CD8-positive, alpha-beta memory T cell (primary cell): Measurements from ENCODE around the gene NTPCR. TPM values are rescaled to one million over a fixed set of nuclear protein-coding genes. Genes with fewer than 3 reads are reported as not detected.

Experiments
- CTCF ChIA-PET: fragments of 350-600 bp; sonication (Branson Sonifier 250); formaldehyde crosslinking; loops from one replicate; lab custom pipeline; 2021; ENCODE audit warnings: antibody characterized with exemption; lab: Charles Lee
- POLR2A ChIA-PET: fragments of 350-600 bp; sonication (Branson Sonifier 250); formaldehyde crosslinking; loops from one replicate; lab custom pipeline; 2021; ENCODE audit warnings: antibody characterized with exemption; lab: Charles Lee
- DNase-seq, 5 donors: peaks; one replicate each; pipeline versions ENCODE4 v3.0.0 to v3.0.0-alpha.2; 2020 to 2022; ENCODE audit warnings: mixed read lengths in 1 of 5
- H3K27ac ChIP-seq: one replicate; pipeline ENCODE4 v1.7.0; 2013; ENCODE audit warnings: low read depth, mild to moderate bottlenecking, low read length, moderate library complexity
- H3K27me3 ChIP-seq: 2 replicates; pipeline ENCODE4 v1.7.0; 2013; ENCODE audit warnings: low read length, mild to moderate bottlenecking; ENCODE audit not compliant: insufficient read depth, poor library complexity, severe bottlenecking
- H3K36me3 ChIP-seq: 2 replicates; pipeline ENCODE4 v1.7.0; 2013; ENCODE audit warnings: mild to moderate bottlenecking, low read length, moderate library complexity; ENCODE audit not compliant: insufficient read depth
- H3K4me1 ChIP-seq: 2 replicates; pipeline ENCODE4 v1.7.0; 2013; ENCODE audit warnings: mild to moderate bottlenecking, low read length, moderate library complexity; ENCODE audit not compliant: insufficient read depth
- H3K4me3 ChIP-seq: 2 replicates; pipeline ENCODE4 v1.7.0; 2013; ENCODE audit warnings: mild to moderate bottlenecking, low read length
- H3K9me3 ChIP-seq: 2 replicates; pipeline ENCODE4 v1.7.0; 2013; ENCODE audit warnings: mild to moderate bottlenecking, low read length
- H3K27ac Mint-ChIP-seq, 8 donors: one replicate each; pipeline ENCODE4 v1.8.0; 2020 to 2021; ENCODE audit warnings: mixed read lengths in 8 of 8, mild to moderate bottlenecking in 6 of 8, inconsistent platforms in 3 of 8, moderate library complexity in 3 of 8
- H3K27me3 Mint-ChIP-seq, 2 donors: one replicate each; pipeline ENCODE4 v1.8.0; 2020 to 2021; ENCODE audit warnings: mixed read lengths in 2 of 2, mild to moderate bottlenecking in 1 of 2, moderate library complexity in 1 of 2
- H3K36me3 Mint-ChIP-seq, 3 donors: one replicate each; pipeline ENCODE4 v1.8.0; 2020 to 2021; ENCODE audit warnings: mixed read lengths in 3 of 3, inconsistent platforms in 1 of 3, mild to moderate bottlenecking in 1 of 3
- H3K4me1 Mint-ChIP-seq, 3 donors: one replicate each; pipeline ENCODE4 v1.8.0; 2020 to 2021; ENCODE audit warnings: mixed read lengths in 3 of 3, inconsistent platforms in 1 of 3, mild to moderate bottlenecking in 1 of 3
- H3K4me3 Mint-ChIP-seq, 7 donors: one replicate each; pipeline ENCODE4 v1.8.0; 2020 to 2021; ENCODE audit warnings: mixed read lengths in 7 of 7, mild to moderate bottlenecking in 6 of 7, moderate library complexity in 4 of 7, inconsistent platforms in 2 of 7
- H3K9me3 Mint-ChIP-seq, 5 donors: one replicate each; pipeline ENCODE4 v1.8.0; 2020 to 2022; ENCODE audit warnings: mixed read lengths in 5 of 5, mild to moderate bottlenecking in 3 of 5, moderate library complexity in 2 of 5, inconsistent platforms in 1 of 5
- polyA plus RNA-seq: library from polyadenylated mRNA; unstranded; fragments of 300-500 nt; fragmentation: Illumina TruSeq; gene quantifications from one replicate; pipeline ENCODE4 v1.2.3, GENCODE V29; 2021
- total RNA-seq, 2 experiments: library from RNA; stranded (reverse); gene quantifications; one replicate each; pipeline ENCODE4 v1.2.3, GENCODE V29; 2021

Gene NTPCR
- total and polyA plus RNA-seq, 3 experiments from 2014 or later, result 28.0 to 31.1 (median 29.0) TPM

GRCh38 chr1:233025567-233025966 lies 75.2 kb downstream of the NTPCR start:
- Histone ChIP-seq H3K4me3 (no peak overlapping the region), H3K27me3 (no peaks in the 10 kb centered on the region), H3K9me3 (no peaks in the 10 kb centered on the region), H3K36me3 (no peaks in the 10 kb centered on the region), H3K4me1 (no peaks in the 10 kb centered on the region), H3K27ac (no peak overlapping the region)
- Mint-ChIP-seq H3K4me3 (no peak overlapping the region), H3K27ac (no peak overlapping the region), H3K27me3 (no peaks in the 10 kb centered on the region), H3K9me3 (no peaks in the 10 kb centered on the region), H3K36me3 (peaks cover 0 to 47% (median 18%) of the 10 kb centered on the region in 3 donors), H3K4me1 (peaks cover 0 to 18% (median 4%) of the 10 kb centered on the region in 3 donors)
- CTCF ChIA-PET, result no interaction called here
- POLR2A ChIA-PET, result no interaction called here
- no peak for DNase-seq

- no peak overlapping the region for H3K27ac ChIP-seq
- Mint-ChIP-seq H3K9me3 (no peaks in the 10 kb centered on the region), H3K4me3 (no peak overlapping the region), H3K36me3 (peaks cover 0 to 41% (median 18%) of the 10 kb centered on the region in 3 donors), H3K27me3 (no peaks in the 10 kb centered on the region), H3K27ac (no peak overlapping the region), H3K4me1 (peaks cover 0 to 10% (median 2%) of the 10 kb centered on the region in 3 donors)
- H3K9me3 ChIP-seq, result no peaks in the 10 kb centered on the region
- H3K27me3 ChIP-seq, result no peaks in the 10 kb centered on the region
- H3K4me1 ChIP-seq, result no peaks in the 10 kb centered on the region
- ChIA-PET POLR2A (no interaction called here), CTCF (no interaction called here)
- H3K36me3 ChIP-seq, result no peaks in the 10 kb centered on the region
- DNase-seq, result no peak
- H3K4me3 ChIP-seq, result no peak overlapping the region
Observed at GRCh38 chr1:233027046-233027445, 76.6 kb downstream of the NTPCR start.

- no peaks in the 10 kb centered on the region for H3K27me3 ChIP-seq
- no peaks in the 10 kb centered on the region for H3K9me3 ChIP-seq
- no peaks in the 10 kb centered on the region for H3K4me1 ChIP-seq
- H3K4me3 Mint-ChIP-seq, result no peak overlapping the region
- no peaks in the 10 kb centered on the region for H3K27me3 Mint-ChIP-seq
- POLR2A ChIA-PET, result no interaction called here
- no peak for DNase-seq
- H3K9me3 Mint-ChIP-seq, result no peaks in the 10 kb centered on the region
- no peaks in the 10 kb centered on the region for H3K4me1 Mint-ChIP-seq
- H3K4me3 ChIP-seq, result no peak overlapping the region
- H3K27ac ChIP-seq, result no peak overlapping the region
- H3K36me3 ChIP-seq, result no peaks in the 10 kb centered on the region
- no peak overlapping the region for H3K27ac Mint-ChIP-seq
- CTCF ChIA-PET, result no interaction called here
- peaks cover 9 to 27% (median 19%) of the 10 kb centered on the region in 3 donors for H3K36me3 Mint-ChIP-seq
Observed at GRCh38 chr1:233031521-233031920, 81.1 kb downstream of the NTPCR start.

GRCh38 chr1:233032916-233033315 lies 82.5 kb downstream of the NTPCR start:
- Histone ChIP-seq H3K4me1 (no peaks in the 10 kb centered on the region), H3K9me3 (no peaks in the 10 kb centered on the region), H3K27ac (no peak overlapping the region), H3K36me3 (no peaks in the 10 kb centered on the region), H3K4me3 (no peak overlapping the region), H3K27me3 (no peaks in the 10 kb centered on the region)
- Mint-ChIP-seq H3K4me3 (no peak overlapping the region), H3K9me3 (no peaks in the 10 kb centered on the region), H3K4me1 (no peaks in the 10 kb centered on the region), H3K27me3 (no peaks in the 10 kb centered on the region), H3K27ac (no peak overlapping the region), H3K36me3 (peaks cover 11 to 30% (median 19%) of the 10 kb centered on the region in 3 donors)
- ChIA-PET POLR2A (no interaction called here), CTCF (no interaction called here)
- DNase-seq, result no peak

GRCh38 chr1:233033361-233033760 lies 83.0 kb downstream of the NTPCR start:
- POLR2A ChIA-PET, result no interaction called here
- CTCF ChIA-PET, result no interaction called here
- no peaks in the 10 kb centered on the region for H3K9me3 ChIP-seq
- H3K27ac ChIP-seq, result no peak overlapping the region
- H3K27ac Mint-ChIP-seq, result no peak overlapping the region
- H3K4me1 Mint-ChIP-seq, result no peaks in the 10 kb centered on the region
- DNase-seq, result no peak
- H3K27me3 Mint-ChIP-seq, result no peaks in the 10 kb centered on the region
- peaks cover 12 to 32% (median 19%) of the 10 kb centered on the region in 3 donors for H3K36me3 Mint-ChIP-seq
- H3K27me3 ChIP-seq, result no peaks in the 10 kb centered on the region
- H3K4me3 Mint-ChIP-seq, result no peak overlapping the region
- no peaks in the 10 kb centered on the region for H3K4me1 ChIP-seq
- H3K36me3 ChIP-seq, result no peaks in the 10 kb centered on the region
- no peaks in the 10 kb centered on the region for H3K9me3 Mint-ChIP-seq
- no peak overlapping the region for H3K4me3 ChIP-seq

Other genes starting within 250 kb of the NTPCR start
- 1 to 10 TPM; 1.4 to 1.8 TPM for gene MAP10, start 145.2 kb upstream of the NTPCR start, total RNA-seq
- gene MAP10, start 145.2 kb upstream of the NTPCR start, polyA plus RNA-seq, result 1.4 TPM